Stimulated activated CD4-positive, alpha-beta T cell treated with anti-CD3 and anti-CD28 coated beads, Interleukin-1b, Interleukin-23, amount 100 ng/mL, for 1 hour (primary cell): ENCODE data around the gene ZNF474.

Experiments used
- DNase-seq, 2 donors: peaks; one replicate each; pipeline ENCODE4 v3.0.0-alpha.2; 2020; ENCODE audit warnings: low read depth in 2 of 2

Gene ZNF474

GRCh38 chr5:122180863-122181548 lies 51.7 kb downstream of the ZNF474 start:
- DNase-seq = no peak

GRCh38 chr5:122181863-122182262 lies 52.5 kb downstream of the ZNF474 start:
- DNase-seq = no peak

- no peak for DNase-seq
Observed at GRCh38 chr5:122182491-122182921, 53.2 kb downstream of the ZNF474 start.

- DNase-seq = no peak
Observed at GRCh38 chr5:122183098-122183787, 53.9 kb downstream of the ZNF474 start.

- no peak for DNase-seq
Observed at GRCh38 chr5:122183788-122184170, 54.4 kb downstream of the ZNF474 start.

- DNase-seq = no peak
Observed at GRCh38 chr5:122184676-122185255, 55.4 kb downstream of the ZNF474 start.

GRCh38 chr5:122187426-122187825 lies 58.1 kb downstream of the ZNF474 start:
- no peak for DNase-seq

GRCh38 chr5:122190156-122190555 lies 60.8 kb downstream of the ZNF474 start:
- DNase-seq = no peak

GRCh38 chr5:122192497-122193496 lies 63.5 kb downstream of the ZNF474 start:
- DNase-seq = no peak

- no peak for DNase-seq
Observed at GRCh38 chr5:122195802-122196394, 66.6 kb downstream of the ZNF474 start.

GRCh38 chr5:122199146-122199545 lies 69.8 kb downstream of the ZNF474 start:
- DNase-seq = no peak

- DNase-seq = no peak
Observed at GRCh38 chr5:122200450-122200849, 71.1 kb downstream of the ZNF474 start.

- DNase-seq = no peak
Observed at GRCh38 chr5:122200865-122201264, 71.5 kb downstream of the ZNF474 start.

- DNase-seq = no peak
Observed at GRCh38 chr5:122201365-122201764, 72.0 kb downstream of the ZNF474 start.

- no peak for DNase-seq
Observed at GRCh38 chr5:122202952-122203351, 73.6 kb downstream of the ZNF474 start.
